ENCODE results near the gene KCTD1. TPM values are rescaled to one million over a fixed set of nuclear protein-coding genes. Genes with fewer than 3 reads are reported as not detected.

The KCTD1 gene
- total and polyA plus RNA-seq, 2 donors (not counting 1 experiment from before 2014, with no cell fraction given): 2.3 to 5.0 TPM

- no peaks in the 10 kb centered on the region for H4K20me1 ChIP-seq (ENCODE audit: control insufficient read depth, insufficient read depth, low read length, poor library complexity, severe bottlenecking)
- no peaks in the 10 kb centered on the region for H3K36me3 ChIP-seq (replicated peaks in 1 of 2; ENCODE audit: control extremely low read depth in 1 of 2, control insufficient read depth in 1 of 2, extremely low read depth in 1 of 2, insufficient read depth in 2 of 2, low read length in 1 of 2)
- H3K4me2 ChIP-seq (replicated peaks; ENCODE audit: low read depth, low read length, poor library complexity, severe bottlenecking): no peak overlapping the region
- H3K9ac ChIP-seq (ENCODE audit: low read length): no peak overlapping the region
- H2AFZ ChIP-seq (ENCODE audit: insufficient read depth, low read depth, low read length, poor library complexity, severe bottlenecking): no peak overlapping the region
- H3K9me3 Mint-ChIP-seq (ENCODE audit: insufficient read depth): no peaks in the 10 kb centered on the region
- no CpG with 5 or more reads among the region's 3 CpGs for WGBS (ENCODE audit: insufficient coverage)
- H3K4me3 Mint-ChIP-seq: no peak overlapping the region
- ChIA-PET CTCF (no interaction called here), POLR2A (no interaction called here)
- no peak overlapping the region for H3K4me3 ChIP-seq (ENCODE audit: control extremely low read depth in 1 of 5, extremely low read depth in 1 of 5, insufficient read depth in 1 of 5, low read depth in 2 of 5, low read length in 4 of 5)
- intact Hi-C loops (cut with micrococcal nuclease): no loop called here
- H3K4me1 ChIP-seq (ENCODE audit: control insufficient read depth in 2 of 2, insufficient read depth in 2 of 2, low read length in 2 of 2): no peaks in the 10 kb centered on the region
- no peak overlapping the region for H3K27ac Mint-ChIP-seq
- no peaks in the 10 kb centered on the region for H3K79me2 ChIP-seq (ENCODE audit: control insufficient read depth, insufficient read depth, low read length)
- DNase-seq (no peak), ATAC-seq (ENCODE audit: low read depth) (no peak)
- no peaks in the 10 kb centered on the region for H3K27me3 ChIP-seq (replicated peaks in 1 of 4; ENCODE audit: control extremely low read depth in 1 of 4, control insufficient read depth in 3 of 4, insufficient read depth in 4 of 4, low read length in 3 of 4)
- H3K27ac ChIP-seq (ENCODE audit: low read length in 2 of 2): no peak overlapping the region
- TF ChIP-seq EZH2 (IDR thresholded peaks at IDR 0.05; ENCODE audit: borderline replicate concordance, insufficient read depth, low read depth, low read length, poor library complexity, severe bottlenecking) (no peak), CTCF (IDR thresholded peaks at IDR 0.05) (no peak)
- H3K4me1 Mint-ChIP-seq: peaks cover 2% of the 10 kb centered on the region
- H3K9me3 ChIP-seq (ENCODE audit: control extremely low read depth in 1 of 3, control insufficient read depth in 2 of 3, insufficient read depth in 1 of 3, low read length in 2 of 3): no peaks in the 10 kb centered on the region
- no peaks in the 10 kb centered on the region for H3K27me3 Mint-ChIP-seq
Observed at GRCh38 chr18:26459884-26460283, 88.5 kb downstream of the KCTD1 start.

- Histone ChIP-seq H3K27me3 (replicated peaks in 1 of 4; ENCODE audit: control extremely low read depth in 1 of 4, control insufficient read depth in 3 of 4, insufficient read depth in 4 of 4, low read length in 3 of 4) (no peaks in the 10 kb centered on the region), H3K36me3 (replicated peaks in 1 of 2; ENCODE audit: control extremely low read depth in 1 of 2, control insufficient read depth in 1 of 2, extremely low read depth in 1 of 2, insufficient read depth in 2 of 2, low read length in 1 of 2) (no peaks in the 10 kb centered on the region), H3K9ac (ENCODE audit: low read length) (no peak overlapping the region), H3K4me1 (ENCODE audit: control insufficient read depth in 2 of 2, insufficient read depth in 2 of 2, low read length in 2 of 2) (no peaks in the 10 kb centered on the region), H3K4me2 (replicated peaks; ENCODE audit: low read depth, low read length, poor library complexity, severe bottlenecking) (no peak overlapping the region), H3K27ac (ENCODE audit: low read length in 2 of 2) (no peak overlapping the region), H4K20me1 (ENCODE audit: control insufficient read depth, insufficient read depth, low read length, poor library complexity, severe bottlenecking) (no peaks in the 10 kb centered on the region), H3K79me2 (ENCODE audit: control insufficient read depth, insufficient read depth, low read length) (no peaks in the 10 kb centered on the region), H3K9me3 (ENCODE audit: control extremely low read depth in 1 of 3, control insufficient read depth in 2 of 3, insufficient read depth in 1 of 3, low read length in 2 of 3) (no peaks in the 10 kb centered on the region), H2AFZ (ENCODE audit: insufficient read depth, low read depth, low read length, poor library complexity, severe bottlenecking) (no peak overlapping the region), H3K4me3 (ENCODE audit: control extremely low read depth in 1 of 5, extremely low read depth in 1 of 5, insufficient read depth in 1 of 5, low read depth in 2 of 5, low read length in 4 of 5) (no peak overlapping the region)
- Mint-ChIP-seq H3K27ac (no peak overlapping the region), H3K27me3 (no peaks in the 10 kb centered on the region), H3K4me1 (peaks cover 2% of the 10 kb centered on the region), H3K9me3 (ENCODE audit: insufficient read depth) (no peaks in the 10 kb centered on the region), H3K4me3 (no peak overlapping the region)
- ATAC-seq (ENCODE audit: low read depth) (no peak), DNase-seq (no peak)
- ChIA-PET POLR2A (no interaction called here), CTCF (no interaction called here)
- 97% methylated on average over 11 of the region's 12 CpGs for WGBS (ENCODE audit: insufficient coverage)
- intact Hi-C loops (cut with micrococcal nuclease): no loop called here
- no peak for TF ChIP-seq CTCF (IDR thresholded peaks at IDR 0.05)
- TF ChIP-seq EZH2 (IDR thresholded peaks at IDR 0.05; ENCODE audit: borderline replicate concordance, insufficient read depth, low read depth, low read length, poor library complexity, severe bottlenecking): no peak
Observed at GRCh38 chr18:26459340-26459739, 89.0 kb downstream of the KCTD1 start.

All from B cell (primary cell).